Gastrocnemius medialis (tissue), 4 donors: ENCODE data around the gene TCF12. TPM values are rescaled to one million over a fixed set of nuclear protein-coding genes. Genes with fewer than 3 reads are reported as not detected.

ENCODE experiments used
- ATAC-seq, 2 donors: fragments of 150-250 bp; one replicate each; pipeline ENCODE4 v1.9.1; 2016
- DNase-seq, 2 donors: peaks; one replicate each; pipeline ENCODE4 v3.0.0-alpha.2; 2019
- H3K27ac ChIP-seq, 4 donors: fragments of 200-600 bp; sonication (generic); 1 replicate in 1 of 4; 2 replicates in 3 of 4; pipeline ENCODE4 v1.5.1; 2016 to 2018; ENCODE audit warnings: mild to moderate bottlenecking in 2 of 4, moderate library complexity in 1 of 4
- H3K27me3 ChIP-seq, 3 donors: fragments of 200-600 bp; sonication (generic) in 2 of 3; 1 replicate in 1 of 3; 2 replicates in 2 of 3; pipeline versions ENCODE4 v1.5.1 to v1.6.0; 2016 to 2019; ENCODE audit warnings: mild to moderate bottlenecking in 1 of 3, moderate library complexity in 1 of 3
- H3K36me3 ChIP-seq, 2 donors: fragments of 200-600 bp; sonication (generic) in 1 of 2; one replicate each; pipeline ENCODE4 v1.5.1; 2017 to 2018
- H3K4me1 ChIP-seq, 2 donors: fragments of 200-600 bp; sonication (generic) in 1 of 2; one replicate each; pipeline ENCODE4 v1.5.1; 2016 to 2017; ENCODE audit warnings: mild to moderate bottlenecking in 2 of 2
- H3K4me3 ChIP-seq, 4 donors: fragments of 200-600 bp; sonication (generic) in 3 of 4; 1 replicate in 1 of 4; 2 replicates in 3 of 4; pipeline ENCODE4 v1.5.1; 2016 to 2019; ENCODE audit warnings: mild to moderate bottlenecking in 2 of 4
- H3K9me3 ChIP-seq, 3 donors: fragments of 200-600 bp; sonication (generic) in 2 of 3; 1 replicate in 1 of 3; 2 replicates in 2 of 3; pipeline ENCODE4 v1.5.1; 2016 to 2019
- CTCF ChIP-seq, 5 experiments: fragments of 450-650 bp in 3 of 5; fragments of 200-600 bp in 2 of 5; sonication (generic) in 2 of 5; IDR thresholded peaks in 4 of 5; conservative IDR thresholded peaks in 1 of 5; 1 replicate in 4 of 5; 2 replicates in 1 of 5; pipeline ENCODE4 v1.5.1; 2016 to 2019; ENCODE audit warnings: antibody characterized with exemption in 5 of 5, mild to moderate bottlenecking in 3 of 5, moderate library complexity in 3 of 5
- POLR2A ChIP-seq, 2 donors: fragments of 450-650 bp; IDR thresholded peaks; one replicate each; pipeline ENCODE4 v1.6.1; 2017; ENCODE audit warnings: antibody characterized with exemption in 2 of 2, mild to moderate bottlenecking in 2 of 2, moderate library complexity in 2 of 2
- in situ Hi-C, 4 donors: fragments of 200-750 bp; cut with MboI; loops; one replicate each; pipeline versions ENCODE4 v1.15.0 to v1.8.0; 2017; ENCODE audit warnings: low sequenced_read_pairs in 4 of 4
- intact Hi-C: fragments of 100-400 bp; cut with DNase I; formaldehyde crosslinking; loops from one replicate; pipeline ENCODE4 v1.15.1; 2023; ENCODE audit warnings: low total_unique reads
- total RNA-seq, 4 donors: library from RNA; depleted of rRNA; stranded (reverse); fragments of >200 nt; gene quantifications; one replicate each; pipeline versions ENCODE4 v1.1.0 to v1.2.3, GENCODE V29; 2016

Gene TCF12
- total RNA-seq, 4 donors from 2014 or later: 34.9 to 63.0 (median 51.4) TPM

GRCh38 chr15:57017024-57017423 lies 98.6 kb downstream of the TCF12 start:
- peaks cover 21 to 35% of the 10 kb centered on the region in 2 donors for H3K4me1 ChIP-seq
- no peak for ATAC-seq
- intact Hi-C loops: no loop called here

GRCh38 chr15:57018151-57018550 lies 99.7 kb downstream of the TCF12 start:
- in situ Hi-C loops: no loop called here
- Histone ChIP-seq H3K36me3 (no peaks in the 10 kb centered on the region), H3K27ac (no peak overlapping the region), H3K4me3 (no peak overlapping the region), H3K4me1 (peaks cover 22 to 34% of the 10 kb centered on the region in 2 donors), H3K27me3 (no peaks in the 10 kb centered on the region), H3K9me3 (no peaks in the 10 kb centered on the region)
- TF ChIP-seq POLR2A (IDR thresholded peaks at IDR 0.05) (no peak), CTCF (IDR thresholded peaks at IDR 0.05 in 4 of 5, conservative IDR thresholded peaks at IDR 0.05 in 1 of 5) (no peak)
- ATAC-seq (no peak), DNase-seq (no peak)
- intact Hi-C loops: no loop called here

More at GRCh38 chr15:57017024-57017423, 98.6 kb downstream of the TCF12 start:
- TF ChIP-seq CTCF (IDR thresholded peaks at IDR 0.05 in 4 of 5, conservative IDR thresholded peaks at IDR 0.05 in 1 of 5) (no peak), POLR2A (IDR thresholded peaks at IDR 0.05) (no peak)
- Histone ChIP-seq H3K27ac (no peak overlapping the region), H3K4me3 (no peak overlapping the region), H3K27me3 (no peaks in the 10 kb centered on the region), H3K9me3 (no peaks in the 10 kb centered on the region), H3K36me3 (no peaks in the 10 kb centered on the region)
- in situ Hi-C loops: no loop called here
- DNase-seq: no peak

GRCh38 chr15:57019496-57020160 lies 101.2 kb downstream of the TCF12 start:
- Histone ChIP-seq H3K4me3 (no peak overlapping the region), H3K4me1 (peaks cover 25 to 27% of the 10 kb centered on the region in 2 donors), H3K27me3 (no peaks in the 10 kb centered on the region), H3K36me3 (no peaks in the 10 kb centered on the region), H3K27ac (peak overlapping the region in 3 of 4 donors; percentile 17 to 33 (median 29)), H3K9me3 (no peaks in the 10 kb centered on the region)
- intact Hi-C loops: no loop called here
- TF ChIP-seq POLR2A (IDR thresholded peaks at IDR 0.05) (no peak), CTCF (IDR thresholded peaks at IDR 0.05 in 4 of 5, conservative IDR thresholded peaks at IDR 0.05 in 1 of 5) (no peak)
- DNase-seq: peak in 1 of 2 donors; percentile 29
- in situ Hi-C loops: no loop called here
- no peak for ATAC-seq

- in situ Hi-C loops: no loop called here
- Histone ChIP-seq H3K4me3 (no peak overlapping the region), H3K27ac (peak overlapping the region; percentile 56 to 77 (median 72)), H3K36me3 (no peaks in the 10 kb centered on the region), H3K4me1 (peaks cover 17 to 33% of the 10 kb centered on the region in 2 donors), H3K9me3 (no peaks in the 10 kb centered on the region), H3K27me3 (no peaks in the 10 kb centered on the region)
- intact Hi-C loops: no loop called here
- DNase-seq: no peak
- peak; percentile 94 to 96 for ATAC-seq
- TF ChIP-seq CTCF (IDR thresholded peaks at IDR 0.05 in 4 of 5, conservative IDR thresholded peaks at IDR 0.05 in 1 of 5) (no peak), POLR2A (IDR thresholded peaks at IDR 0.05) (no peak)
These were observed 107.0 kb downstream of the TCF12 start for GRCh38 chr15:57025264-57025926.
